GM19238 (cell line): ENCODE measurements around the gene DARS1.

Experiments
- DNase-seq: peaks from one replicate; pipeline ENCODE4 v3.0.0; 2011; ENCODE audit warnings: low spot score; ENCODE audit not compliant: insufficient read length

Gene DARS1

GRCh38 chr2:136016427-136016826, 31.0 kb upstream of the DARS1 start:
- no peak for DNase-seq

- DNase-seq, result no peak
Measured at GRCh38 chr2:136015699-136016098, 30.3 kb upstream of the DARS1 start.

GRCh38 chr2:136014411-136014810, 29.0 kb upstream of the DARS1 start:
- DNase-seq, result no peak

GRCh38 chr2:136013955-136014354, 28.5 kb upstream of the DARS1 start:
- DNase-seq, result no peak

GRCh38 chr2:136013136-136013685, 27.8 kb upstream of the DARS1 start:
- no peak for DNase-seq

GRCh38 chr2:136012315-136012714, 26.9 kb upstream of the DARS1 start:
- no peak for DNase-seq

GRCh38 chr2:136010126-136010525, 24.7 kb upstream of the DARS1 start:
- DNase-seq, result no peak

- DNase-seq, result no peak
Measured at GRCh38 chr2:136008205-136008865, 22.9 kb upstream of the DARS1 start.

- no peak for DNase-seq
Measured at GRCh38 chr2:136006658-136007057, 21.2 kb upstream of the DARS1 start.

- no peak for DNase-seq
Measured at GRCh38 chr2:136005462-136006196, 20.2 kb upstream of the DARS1 start.

GRCh38 chr2:136004965-136005364, 19.5 kb upstream of the DARS1 start:
- no peak for DNase-seq

GRCh38 chr2:136001131-136001530, 15.7 kb upstream of the DARS1 start:
- no peak for DNase-seq

- DNase-seq, result no peak
Measured at GRCh38 chr2:136000502-136000901, 15.1 kb upstream of the DARS1 start.

- no peak for DNase-seq
Measured at GRCh38 chr2:135999899-136000298, 14.5 kb upstream of the DARS1 start.

- DNase-seq, result no peak
Measured at GRCh38 chr2:135998879-135999278, 13.5 kb upstream of the DARS1 start.

GRCh38 chr2:135997380-135997779, 12.0 kb upstream of the DARS1 start:
- no peak for DNase-seq

GRCh38 chr2:135996304-135996703, 10.9 kb upstream of the DARS1 start:
- DNase-seq, result no peak

- DNase-seq, result no peak
Measured at GRCh38 chr2:135994281-135994680, 8.9 kb upstream of the DARS1 start.

- DNase-seq, result no peak
Measured at GRCh38 chr2:135993421-135993820, 8.0 kb upstream of the DARS1 start.

- no peak for DNase-seq
Measured at GRCh38 chr2:135991861-135992260, 6.4 kb upstream of the DARS1 start.

- no peak for DNase-seq
Measured at GRCh38 chr2:135987441-135987840, 2.0 kb upstream of the DARS1 start.

- DNase-seq, result no peak
Measured at GRCh38 chr2:135986507-135986906, 1.1 kb upstream of the DARS1 start.
